GM19238 (cell line): Measurements from ENCODE around the gene BICRAL.
A peak's percentile ranks its signal among the peaks of the same experiment; 100 is the strongest.
"Not testable (repeated sequence)": the region's sequence is repeated elsewhere in the genome, so short reads cannot be mapped to it uniquely, and the experiment has no call there.

Experiments
- DNase-seq: peaks from one replicate; pipeline ENCODE4 v3.0.0; 2011; ENCODE audit warnings: low spot score; ENCODE audit not compliant: insufficient read length

Gene BICRAL

DNA sequence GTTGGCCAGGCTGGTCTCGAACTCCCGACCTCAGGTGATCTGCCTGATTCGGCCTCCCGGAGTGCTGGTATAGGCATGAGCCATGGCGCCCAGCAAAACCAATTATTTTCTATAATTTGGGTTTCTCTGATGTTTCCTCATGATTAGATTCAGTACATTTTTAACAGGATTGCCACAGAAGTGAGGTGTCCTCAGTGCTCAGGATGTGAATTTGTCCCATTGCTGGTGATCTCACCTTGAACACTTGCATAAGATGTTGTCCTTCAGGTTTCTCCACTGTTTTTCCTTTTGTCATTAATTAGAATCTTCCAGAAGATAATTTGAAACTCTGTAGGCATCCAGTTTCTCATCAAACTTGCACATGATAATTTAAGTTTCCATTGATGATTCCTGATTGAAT is 52.2 kb downstream of the BICRAL start:
- no peak for DNase-seq

DNA sequence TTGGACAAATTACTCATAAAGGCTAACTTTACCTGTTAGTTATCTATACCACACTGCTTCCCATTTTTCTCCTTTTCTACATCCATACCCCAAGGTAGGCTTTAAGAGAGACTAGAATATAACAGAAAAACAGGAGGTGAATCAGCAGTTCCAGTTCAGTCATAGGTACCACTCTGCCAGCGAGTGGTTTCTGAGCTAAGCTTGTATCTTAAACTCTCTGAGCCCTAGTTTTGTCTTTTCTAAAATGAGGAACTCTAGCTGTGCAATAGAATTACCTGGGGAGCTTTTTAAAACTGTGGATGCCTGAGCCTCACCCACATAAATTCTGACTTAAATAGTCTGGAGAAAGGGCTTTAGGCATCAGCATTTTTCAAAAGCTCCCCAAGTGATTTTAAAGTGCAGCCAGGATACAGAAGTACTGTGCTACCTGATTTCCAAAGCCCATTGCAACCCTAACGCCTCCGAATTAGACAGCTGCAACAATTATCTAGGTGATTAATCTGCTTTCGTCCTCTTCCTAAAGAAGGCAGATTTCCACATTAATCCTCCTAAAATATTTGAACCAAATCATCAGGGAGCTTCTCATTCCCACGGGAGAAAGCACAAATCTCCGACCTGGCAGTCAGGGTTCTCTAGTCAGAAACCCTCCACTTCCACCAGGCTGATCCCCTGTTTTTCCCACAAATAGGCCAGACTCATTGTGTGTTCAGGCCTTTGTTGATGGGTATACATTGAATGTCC is 60.2 kb downstream of the BICRAL start:
- no peak for DNase-seq

- no peak for DNase-seq
These were observed 63.5 kb downstream of the BICRAL start for GRCh38 chr6:42845327-42845694.

DNA sequence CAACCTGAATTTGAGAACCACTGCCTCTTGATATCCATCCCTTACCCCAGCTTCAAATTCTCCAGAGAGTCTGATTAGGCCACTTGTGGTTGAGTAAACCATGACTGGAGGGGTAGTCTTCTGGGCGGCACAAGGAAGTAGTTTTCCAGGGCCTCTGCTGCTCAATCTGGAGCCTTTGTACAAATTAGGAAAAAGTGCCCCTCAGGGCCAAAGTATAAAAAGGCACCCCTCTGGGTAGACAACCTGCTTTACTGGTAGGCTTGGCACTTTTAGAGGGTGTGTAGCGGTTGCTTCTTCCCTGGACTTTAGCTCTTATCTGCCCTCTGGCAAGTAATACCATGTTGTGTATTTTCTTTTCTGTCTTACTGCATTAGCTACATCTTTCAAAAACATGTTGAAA is 64.7 kb downstream of the BICRAL start:
- DNase-seq, result no peak

- no peak for DNase-seq
These were observed 66.8 kb downstream of the BICRAL start for GRCh38 chr6:42848700-42849099.

GRCh38 chr6:42851599-42851998 is 69.7 kb downstream of the BICRAL start:
- no peak for DNase-seq

DNA sequence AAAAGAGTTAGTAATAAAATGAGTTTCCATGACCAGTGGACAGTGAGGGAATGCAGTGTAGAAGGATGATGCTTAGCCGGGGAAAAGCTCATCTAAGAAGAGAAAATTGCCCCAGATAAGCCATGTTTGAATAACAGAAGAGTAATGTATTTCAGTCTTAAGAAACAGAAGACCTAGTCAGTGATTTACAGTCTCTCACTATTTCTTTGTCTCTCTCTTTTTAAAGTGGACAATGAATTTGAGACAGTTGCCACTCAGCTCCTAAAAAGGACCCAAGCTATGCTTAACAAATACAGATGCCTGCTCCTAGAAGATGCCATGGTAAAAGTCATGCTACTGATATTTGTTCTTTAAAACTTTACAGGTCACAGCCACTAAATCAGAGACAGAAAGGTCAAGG is 78.2 kb downstream of the BICRAL start:
- no peak for DNase-seq

DNA sequence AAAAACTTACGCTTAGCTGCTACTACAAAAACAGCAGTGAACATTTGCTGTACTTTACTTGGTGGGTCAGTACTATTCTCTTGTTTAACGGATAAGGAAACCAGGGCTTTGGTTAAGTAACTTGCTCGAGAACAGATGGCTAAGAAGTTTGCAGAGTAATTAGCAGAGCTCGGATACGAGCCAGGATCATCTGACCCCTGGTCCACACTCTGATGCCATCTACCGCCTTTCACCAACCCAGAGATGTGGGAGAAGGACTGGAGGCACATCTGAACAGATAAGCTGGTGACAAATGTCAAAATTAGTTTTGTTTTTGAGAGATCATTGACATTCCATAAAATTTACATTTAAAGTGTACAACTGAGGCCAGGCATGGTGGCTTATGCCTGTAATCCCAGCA is 78.6 kb downstream of the BICRAL start:
- no peak for DNase-seq

- DNase-seq, result no peak
These were observed 82.8 kb downstream of the BICRAL start for GRCh38 chr6:42864602-42865001.

DNA sequence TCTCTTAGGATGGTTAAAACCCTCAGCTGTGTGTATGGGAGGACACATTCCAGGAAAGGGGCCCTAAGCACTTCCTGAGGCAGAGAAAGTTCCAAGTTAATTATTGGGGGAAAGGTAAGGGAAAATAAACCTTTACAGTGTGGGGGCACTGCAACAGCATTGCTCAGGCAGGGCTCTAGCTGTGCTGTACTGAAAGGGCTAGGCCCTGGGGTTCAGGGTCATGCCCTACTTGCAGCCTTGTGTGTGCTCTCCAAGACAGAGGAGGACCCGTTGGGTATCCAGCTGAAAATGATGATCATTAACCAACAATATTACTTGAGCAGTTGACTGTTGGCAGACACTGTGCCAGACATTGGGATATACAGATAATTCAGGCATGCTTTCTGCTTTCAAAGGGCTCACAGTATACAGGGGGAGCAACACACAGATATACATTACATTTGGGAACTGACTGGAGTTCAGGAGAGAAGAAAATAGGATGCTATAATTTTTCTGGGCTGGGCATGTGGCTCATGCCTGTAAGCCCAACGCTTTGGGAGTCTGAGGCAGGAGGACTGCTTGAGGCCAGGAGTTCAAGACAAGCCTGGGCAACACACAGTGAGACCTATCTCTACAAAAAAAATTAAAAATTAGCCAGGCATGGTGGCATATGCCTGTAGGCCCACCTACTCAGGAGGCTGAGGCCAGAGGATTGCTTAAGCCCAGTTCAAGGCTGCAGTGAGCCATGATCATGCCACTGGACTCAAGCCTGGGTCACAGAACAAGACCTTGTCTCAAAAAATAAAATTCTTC is 88.5 kb downstream of the BICRAL start:
- DNase-seq, result no peak

DNA sequence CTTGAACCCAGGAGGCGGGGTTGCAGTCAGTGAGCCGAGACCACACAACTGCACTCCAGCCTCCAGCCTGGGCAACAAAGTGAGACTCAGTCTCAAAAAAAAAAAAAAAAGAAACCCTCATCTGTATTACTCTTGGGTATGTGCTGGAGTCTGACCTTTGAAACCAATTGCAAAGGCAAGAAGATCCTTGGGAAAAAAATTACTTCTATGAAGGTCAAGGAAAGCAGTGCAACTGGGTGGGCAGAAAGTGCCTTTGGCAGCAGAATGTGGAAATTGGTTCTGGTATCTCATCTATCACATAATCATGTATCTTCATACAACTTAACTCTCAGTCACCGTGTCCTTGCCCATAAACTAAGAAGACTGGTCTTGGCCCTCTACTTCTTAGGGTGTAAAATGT is 89.9 kb downstream of the BICRAL start:
- no peak for DNase-seq

DNA sequence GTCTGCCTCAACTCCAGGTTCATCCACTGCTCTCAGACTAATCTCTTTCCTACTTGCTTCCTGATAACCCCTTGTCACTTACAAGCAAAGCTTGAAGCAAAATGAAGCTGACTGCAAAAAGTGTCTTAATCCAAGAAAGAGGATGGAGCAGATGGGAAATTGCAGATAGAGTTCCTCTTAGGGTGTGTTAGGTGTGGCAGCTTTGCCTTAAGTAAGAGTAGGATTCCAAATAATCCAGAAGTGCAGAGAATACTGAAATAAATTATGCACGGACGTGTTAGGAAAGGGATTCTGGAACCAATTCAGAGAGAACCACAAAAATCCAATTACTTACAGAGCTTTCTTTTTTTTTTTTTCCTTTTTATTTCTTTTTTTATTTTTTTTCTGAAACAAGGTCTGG is 91.5 kb downstream of the BICRAL start:
- no peak for DNase-seq

GRCh38 chr6:42877695-42878094 is 95.8 kb downstream of the BICRAL start:
- no peak for DNase-seq

- DNase-seq, result peak; percentile 66
These were observed 97.8 kb downstream of the BICRAL start, which contains the start of gene RPL7L1 for GRCh38 chr6:42879372-42880239. Gene RPL7L1, plus strand, starts transcription at chr6:42879616. Its CDS starts 295 bp downstream, at chr6:42879911.

- not testable (repeated sequence) for DNase-seq
These were observed 98.5 kb downstream of the BICRAL start for GRCh38 chr6:42880240-42880817.

- DNase-seq, result not testable (repeated sequence)
These were observed 99.0 kb downstream of the BICRAL start for GRCh38 chr6:42880871-42881270.

DNA sequence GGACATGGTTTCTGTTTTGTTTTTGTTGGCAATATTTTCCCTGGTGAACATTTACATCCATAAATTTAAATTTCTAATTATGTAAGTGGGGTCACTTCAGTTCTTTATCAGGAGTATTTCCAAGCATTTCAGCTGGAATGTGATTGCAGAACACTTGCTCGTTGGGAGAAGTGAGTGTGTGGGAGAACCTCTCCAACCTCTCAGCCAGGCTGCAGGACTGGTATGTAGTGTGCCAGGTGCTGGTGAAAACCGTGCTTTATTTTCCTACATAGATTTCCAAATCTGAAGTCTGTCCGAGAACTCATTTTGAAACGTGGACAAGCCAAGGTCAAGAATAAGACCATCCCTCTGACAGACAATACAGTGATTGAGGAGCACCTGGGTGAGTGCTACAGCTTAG is 103.8 kb downstream of the BICRAL start:
- no peak for DNase-seq

GRCh38 chr6:42888201-42888600 is 106.3 kb downstream of the BICRAL start:
- DNase-seq, result not testable (repeated sequence)

DNA sequence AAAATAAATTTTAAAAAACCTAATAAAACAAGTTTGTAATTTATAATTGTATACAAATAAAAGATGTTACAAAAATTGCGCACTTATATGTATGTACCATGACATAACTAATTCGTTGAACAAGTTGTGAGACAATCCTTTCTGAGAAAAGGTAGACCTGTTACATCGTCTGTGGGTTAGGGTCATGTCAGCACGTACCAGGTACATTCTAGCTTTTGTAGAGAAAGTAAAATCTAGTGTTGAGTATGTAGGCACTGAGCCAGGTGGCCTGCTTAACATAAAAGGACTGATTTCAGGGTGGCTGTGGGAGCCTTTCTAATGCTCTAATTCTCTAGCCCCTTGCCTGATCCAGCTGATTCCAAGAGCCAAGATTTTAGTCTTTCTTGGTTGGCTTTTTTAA is 108.0 kb downstream of the BICRAL start:
- no peak for DNase-seq

GRCh38 chr6:42890311-42891198 is 108.7 kb downstream of the BICRAL start:
- peak; percentile 84 for DNase-seq
